Fibroblast of peridontal ligament (primary cell): ENCODE data around the gene FBXO45.
"Not testable (repeated sequence)": the region's sequence is repeated elsewhere in the genome, so short reads cannot be mapped to it uniquely, and the experiment has no call there.

Experiments used
- DNase-seq: peaks from one replicate; pipeline ENCODE4 v3.0.0-alpha.2; 2010; ENCODE audit errors: extremely low read depth

Gene FBXO45

DNA sequence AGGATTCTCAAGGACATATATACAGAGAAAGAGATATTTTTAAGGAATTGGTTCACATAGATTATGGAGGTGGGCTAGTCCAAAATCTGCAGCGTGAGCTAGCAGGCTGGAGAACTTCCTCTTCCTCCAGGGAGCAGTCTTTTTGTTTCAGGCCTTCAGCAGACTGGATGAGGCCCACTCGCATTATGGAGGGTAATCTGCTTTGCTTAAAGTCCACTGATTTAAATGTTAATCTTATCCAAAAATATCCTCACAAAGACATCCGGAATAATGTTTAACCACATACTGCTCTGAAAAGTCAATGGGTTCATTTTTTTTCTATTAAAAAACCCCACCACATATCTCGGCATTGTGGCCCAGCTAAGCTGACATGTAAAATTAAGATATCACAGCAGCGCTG, 48.8 kb downstream of the FBXO45 start:
- DNase-seq = no peak

DNA sequence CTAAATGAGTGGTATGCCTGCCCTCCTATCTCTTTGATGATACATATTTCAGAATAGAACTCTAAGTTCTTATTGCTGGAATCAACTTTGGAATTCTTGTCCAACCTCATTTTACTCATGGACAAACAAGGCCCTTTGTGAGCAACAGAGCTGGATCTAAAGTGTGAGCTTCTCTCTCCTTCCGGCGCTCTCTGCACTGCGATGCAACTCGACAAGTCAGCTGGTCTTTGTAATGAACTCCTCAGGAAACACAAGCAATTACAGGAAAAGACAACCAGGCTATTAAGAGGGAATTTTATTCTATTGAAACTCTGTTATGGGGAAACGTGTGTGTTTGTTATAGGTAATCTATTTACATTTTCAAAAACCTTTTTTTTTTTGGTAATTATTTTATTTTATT, 50.8 kb downstream of the FBXO45 start:
- no peak for DNase-seq

DNA sequence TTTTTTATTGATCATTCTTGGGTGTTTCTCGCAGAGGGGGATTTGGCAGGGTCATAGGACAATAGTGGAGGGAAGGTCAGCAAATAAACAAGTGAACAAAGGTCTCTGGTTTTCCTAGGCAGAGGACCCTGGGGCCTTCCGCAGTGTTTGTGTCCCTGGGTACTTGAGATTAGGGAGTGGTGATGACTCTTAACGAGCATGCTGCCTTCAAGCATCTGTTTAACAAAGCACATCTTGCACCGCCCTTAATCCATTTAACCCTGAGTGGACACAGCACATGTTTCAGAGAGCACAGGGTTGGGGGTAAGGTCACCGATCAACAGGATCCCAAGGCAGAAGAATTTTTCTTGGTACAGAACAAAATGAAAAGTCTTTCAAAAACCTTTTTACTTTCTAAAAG, 51.2 kb downstream of the FBXO45 start:
- not testable (repeated sequence) for DNase-seq

DNA sequence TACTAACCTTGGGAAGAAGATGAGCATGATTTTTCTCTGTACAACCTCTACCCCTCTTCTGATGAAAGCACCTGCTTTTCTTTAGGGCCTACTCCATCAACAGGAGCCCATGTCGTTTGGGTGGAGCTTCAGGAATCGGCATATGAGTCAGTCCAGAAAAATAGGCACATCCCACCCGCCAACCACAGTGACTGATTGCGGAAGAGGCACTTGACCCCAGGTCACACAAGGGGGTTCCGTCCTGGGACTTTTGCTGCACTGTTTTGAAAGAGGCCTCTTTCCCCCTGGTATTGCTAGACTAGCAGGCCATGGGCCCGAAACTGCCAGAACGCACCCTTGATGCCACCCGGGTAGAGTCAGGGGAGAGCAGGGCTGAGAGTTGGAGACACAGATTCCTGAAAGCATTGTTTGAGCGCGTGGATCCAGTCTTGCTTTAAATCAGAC, 51.7 kb downstream of the FBXO45 start:
- no peak for DNase-seq

DNA sequence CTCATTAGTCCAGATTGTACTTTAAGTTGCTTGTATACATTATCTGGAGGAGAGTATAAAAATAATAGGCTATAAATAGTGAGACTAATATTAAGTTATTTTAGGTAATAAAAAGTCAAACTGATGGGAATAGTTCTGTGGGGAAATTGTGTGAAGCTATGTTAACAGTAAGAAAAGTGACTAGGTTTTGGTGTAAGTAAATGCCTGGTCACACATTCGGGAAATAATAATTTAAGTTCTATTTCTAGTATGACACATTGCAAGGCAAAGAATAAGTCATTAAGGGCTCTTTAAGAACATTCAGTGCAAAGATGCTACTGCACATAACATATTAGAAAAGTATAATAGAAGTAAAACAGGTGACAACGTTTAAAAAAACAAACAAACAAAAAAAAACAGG, 52.2 kb downstream of the FBXO45 start:
- DNase-seq = no peak

DNA sequence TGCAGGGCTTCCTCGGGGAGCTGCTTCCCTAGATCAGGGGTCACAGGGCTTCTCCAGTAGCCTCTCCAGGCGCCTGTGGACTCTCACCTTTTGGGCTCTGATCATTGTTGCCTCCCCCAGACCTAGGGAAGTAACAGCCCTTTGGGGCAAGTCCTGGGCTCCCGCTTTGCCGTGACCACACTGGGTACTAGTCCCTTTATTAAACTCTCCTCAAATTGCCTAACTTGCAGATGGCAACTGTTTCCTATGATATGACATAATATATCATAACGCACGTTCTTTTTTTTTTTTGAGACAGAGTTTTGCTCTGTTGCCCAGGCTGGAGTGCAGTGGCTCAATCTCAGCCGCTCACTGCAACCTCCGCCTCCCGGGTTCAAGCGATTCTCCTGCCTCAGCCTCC, 53.2 kb downstream of the FBXO45 start:
- no peak for DNase-seq

DNA sequence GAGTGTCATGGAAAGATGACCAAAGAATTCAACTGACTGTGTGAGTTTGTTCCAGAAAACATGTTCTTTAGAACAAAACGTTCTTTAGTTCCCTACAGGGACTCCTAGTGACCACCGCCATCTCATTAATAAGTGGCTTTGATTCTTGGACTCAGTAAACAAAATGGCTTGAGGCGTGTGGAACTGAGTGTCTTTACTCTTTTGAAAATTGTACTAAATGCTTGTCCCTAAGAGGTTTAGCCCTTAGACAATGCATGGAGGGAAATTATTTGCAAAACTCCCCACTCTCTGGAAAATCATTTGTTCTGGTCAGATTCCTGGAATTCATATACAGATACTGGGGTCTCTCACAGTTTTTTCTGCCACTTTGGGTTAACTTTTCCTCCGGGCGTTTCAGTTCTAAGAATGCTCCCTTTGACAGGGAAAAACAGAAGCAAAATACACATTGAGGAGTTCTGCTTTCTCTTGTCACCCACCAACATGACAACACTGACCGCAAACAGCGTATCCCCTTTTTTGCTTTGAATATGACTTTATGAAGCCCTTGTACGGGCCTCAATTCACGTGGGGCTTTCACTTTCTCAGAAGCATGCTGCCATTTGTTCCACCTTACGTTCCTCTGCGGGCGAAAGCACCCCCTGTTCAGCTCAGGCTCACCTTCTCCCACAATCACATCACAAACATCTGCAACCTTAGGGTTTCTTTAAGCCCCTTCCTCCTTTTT, 55.8 kb downstream of the FBXO45 start:
- no peak for DNase-seq

DNA sequence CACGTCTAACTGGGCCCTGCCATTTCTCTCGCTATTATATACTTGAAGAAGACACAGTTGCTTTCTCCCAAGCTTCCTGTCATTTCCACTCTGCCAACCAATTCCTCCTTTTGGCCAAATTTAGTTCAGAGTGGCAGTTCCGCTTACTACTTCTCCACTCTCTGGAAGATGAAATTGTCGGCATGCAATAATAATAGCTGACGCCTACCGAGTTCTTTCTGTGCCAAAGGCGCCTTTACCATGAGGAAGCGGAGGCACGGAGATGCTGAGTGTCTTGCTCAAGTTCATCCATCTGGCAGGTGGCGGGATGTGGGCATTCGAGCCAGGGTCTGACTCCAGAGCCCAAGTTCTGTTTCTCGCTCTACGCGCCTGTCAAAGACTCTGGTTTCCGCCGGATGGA, 56.4 kb downstream of the FBXO45 start:
- no peak for DNase-seq

DNA sequence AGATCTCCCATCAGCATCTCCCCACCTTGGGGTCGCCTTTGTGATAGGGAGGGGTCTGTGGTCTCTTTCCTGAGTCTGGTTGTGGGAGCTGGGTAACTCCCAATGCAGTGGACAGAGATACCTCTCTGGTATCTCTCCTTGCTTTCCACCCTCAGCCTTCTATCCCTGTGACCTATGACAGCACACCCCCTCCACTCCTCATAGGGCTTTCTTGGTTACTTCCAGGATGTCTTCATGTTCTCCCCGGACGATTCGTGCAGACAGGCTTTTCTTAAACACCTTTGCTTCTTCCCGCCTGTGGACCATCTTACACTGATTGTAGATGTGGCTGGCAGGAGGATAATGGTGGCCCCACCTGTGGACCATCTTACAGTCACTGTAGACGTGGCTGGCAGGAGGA, 56.9 kb downstream of the FBXO45 start:
- no peak for DNase-seq

DNA sequence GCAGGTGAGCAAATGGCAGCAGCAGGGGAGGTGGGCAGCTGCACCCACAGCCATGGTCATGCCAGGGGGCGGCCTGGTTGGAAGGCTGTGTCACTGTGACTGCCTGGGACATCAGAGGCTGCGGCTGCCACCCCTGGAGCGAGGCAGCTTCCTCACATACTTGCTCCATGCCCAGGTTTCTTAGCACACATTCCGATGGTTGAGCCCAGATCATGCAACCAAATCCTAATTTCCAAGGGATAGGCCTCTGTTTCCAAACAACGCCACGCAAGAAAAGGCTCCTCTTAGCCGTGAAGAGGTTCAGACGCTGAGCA, 59.4 kb downstream of the FBXO45 start:
- DNase-seq = no peak

DNA sequence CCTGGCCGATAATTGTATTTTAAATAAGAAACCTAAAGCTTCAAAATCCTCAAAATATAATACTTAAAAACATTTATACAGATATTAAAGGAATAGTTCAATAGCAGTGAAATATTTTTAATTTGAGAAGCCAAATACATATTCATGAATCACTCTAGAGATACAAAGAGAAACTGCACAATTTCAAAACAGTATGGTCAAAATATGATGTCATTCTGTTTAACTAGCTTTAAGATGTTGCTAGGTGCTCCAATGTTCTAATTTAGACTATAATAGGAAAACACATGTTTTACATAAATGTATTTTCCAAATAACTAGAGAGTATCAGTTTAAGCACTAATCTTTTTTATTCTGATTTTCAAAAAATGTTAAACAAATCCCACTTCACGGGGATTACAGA, 60.8 kb downstream of the FBXO45 start:
- DNase-seq = no peak

DNA sequence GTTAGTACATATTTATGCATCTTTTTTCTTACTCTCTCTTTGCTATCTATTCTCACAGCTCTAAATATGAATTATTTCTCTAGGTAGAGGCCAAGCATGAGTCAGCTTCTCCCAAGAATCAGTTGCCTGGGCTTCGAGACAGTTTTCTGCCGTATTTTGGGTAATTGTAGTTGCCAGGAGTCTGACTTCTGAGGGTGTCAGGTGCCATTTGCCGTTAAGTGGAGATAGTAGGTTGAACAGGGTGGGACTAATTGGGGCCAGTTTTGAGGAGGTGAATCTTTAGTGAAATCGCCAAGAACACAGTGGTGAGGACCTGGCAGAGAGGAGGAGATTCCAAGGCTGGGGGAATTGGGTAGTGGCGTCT, 63.2 kb downstream of the FBXO45 start:
- DNase-seq = no peak

DNA sequence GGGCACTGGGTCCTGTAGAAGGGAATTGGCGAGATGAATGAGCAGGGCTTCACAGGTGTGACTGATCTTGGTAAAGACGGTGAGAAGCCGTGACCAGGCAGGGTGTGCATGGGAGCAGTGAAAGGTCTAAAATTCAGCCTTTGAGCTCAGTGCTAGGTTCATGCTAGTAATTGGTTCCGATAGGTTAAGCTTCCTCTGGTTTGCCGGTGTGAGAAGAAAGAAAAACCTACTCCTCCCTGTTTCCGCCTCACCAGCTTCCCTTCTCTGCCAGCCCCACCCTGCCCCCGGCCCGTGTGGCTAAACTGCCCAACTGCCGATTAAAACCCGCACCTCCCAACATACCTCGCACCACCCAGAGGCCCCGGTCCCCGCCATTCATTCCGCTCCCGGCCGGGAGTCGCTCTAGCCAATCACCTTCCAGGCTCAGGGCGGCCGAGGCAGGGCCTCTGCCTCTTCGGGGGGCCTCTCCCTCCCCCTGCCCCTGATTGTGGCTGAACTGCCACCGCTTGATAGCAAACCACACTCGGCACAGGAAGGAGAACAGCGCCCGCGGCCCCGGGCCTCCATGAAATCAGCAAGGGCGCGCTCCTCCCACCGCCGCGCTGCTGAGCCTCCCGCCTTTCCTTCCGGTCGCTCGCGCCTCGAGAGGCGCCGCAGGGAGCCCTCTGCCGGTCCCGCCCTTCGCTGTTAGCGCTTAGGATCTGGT, 63.7 kb downstream of the FBXO45 start:
- DNase-seq = peak; percentile 49

DNA sequence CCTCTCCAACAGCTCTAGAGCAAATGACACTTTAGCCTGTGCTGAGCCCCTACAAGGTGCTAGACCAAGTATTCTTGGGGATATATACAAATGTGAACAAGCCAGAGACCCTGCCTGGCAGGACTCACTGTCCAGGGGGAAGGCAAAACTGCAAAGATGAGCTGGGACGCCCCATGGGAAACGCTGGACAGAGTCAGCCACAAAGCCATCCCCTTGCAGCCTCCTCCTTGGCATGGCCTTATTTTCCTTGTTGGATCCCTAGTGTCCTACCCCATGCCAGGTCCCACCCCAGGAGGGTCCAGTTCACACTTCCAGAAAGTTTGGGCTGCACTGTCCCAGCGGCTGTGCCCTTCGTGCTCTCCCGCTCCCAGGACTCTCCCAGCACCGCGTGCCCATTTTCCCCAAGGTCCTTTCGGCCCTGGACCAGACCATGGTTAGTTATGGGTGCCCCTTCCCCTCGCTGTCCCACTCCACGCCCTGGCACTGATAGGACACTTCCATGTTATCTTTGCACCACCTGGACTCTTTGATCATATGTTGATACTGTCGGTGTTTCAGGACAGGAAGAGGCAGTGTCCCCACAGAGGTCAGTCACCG, 65.2 kb downstream of the FBXO45 start:
- no peak for DNase-seq

DNA sequence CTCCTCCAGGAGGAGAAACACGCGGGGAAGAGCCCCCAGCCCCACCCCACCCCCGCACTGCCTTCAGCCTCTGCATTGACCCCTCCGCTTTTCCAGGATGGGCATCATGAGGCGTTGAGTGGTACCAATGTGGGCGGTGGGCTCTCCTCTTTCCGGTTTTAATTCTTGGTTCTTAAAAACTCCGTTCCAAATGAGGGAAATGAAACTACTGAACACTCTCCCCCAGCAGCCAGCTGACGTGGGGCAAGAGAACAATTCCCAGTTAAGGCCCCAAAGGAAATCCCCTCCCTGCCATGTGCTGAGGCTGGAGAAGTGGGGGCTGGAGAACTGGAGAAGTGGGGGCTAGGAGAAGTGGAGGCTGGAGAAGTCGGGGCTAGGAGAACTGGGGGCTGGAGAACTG, 65.8 kb downstream of the FBXO45 start:
- DNase-seq = no peak

DNA sequence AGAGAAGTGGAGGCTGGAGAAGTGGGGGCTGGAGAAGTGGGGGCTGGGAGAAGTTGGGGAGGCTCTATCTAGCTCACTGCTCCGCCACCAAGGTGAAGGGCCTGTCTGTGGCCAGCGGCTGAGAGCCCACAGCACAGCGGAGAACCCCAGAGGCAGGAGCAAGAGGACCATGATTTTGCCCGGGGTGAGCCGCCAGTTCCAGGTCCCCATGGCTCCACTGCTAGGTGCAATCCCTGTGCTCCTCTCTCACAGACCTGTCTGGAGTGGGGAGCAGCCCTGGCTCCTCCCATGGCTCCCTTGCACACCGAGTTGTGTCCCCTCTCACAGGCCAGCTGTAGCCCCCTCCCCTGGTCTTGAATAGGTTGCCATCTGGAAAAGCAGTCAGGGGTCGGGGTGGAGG, 66.4 kb downstream of the FBXO45 start:
- DNase-seq = no peak

DNA sequence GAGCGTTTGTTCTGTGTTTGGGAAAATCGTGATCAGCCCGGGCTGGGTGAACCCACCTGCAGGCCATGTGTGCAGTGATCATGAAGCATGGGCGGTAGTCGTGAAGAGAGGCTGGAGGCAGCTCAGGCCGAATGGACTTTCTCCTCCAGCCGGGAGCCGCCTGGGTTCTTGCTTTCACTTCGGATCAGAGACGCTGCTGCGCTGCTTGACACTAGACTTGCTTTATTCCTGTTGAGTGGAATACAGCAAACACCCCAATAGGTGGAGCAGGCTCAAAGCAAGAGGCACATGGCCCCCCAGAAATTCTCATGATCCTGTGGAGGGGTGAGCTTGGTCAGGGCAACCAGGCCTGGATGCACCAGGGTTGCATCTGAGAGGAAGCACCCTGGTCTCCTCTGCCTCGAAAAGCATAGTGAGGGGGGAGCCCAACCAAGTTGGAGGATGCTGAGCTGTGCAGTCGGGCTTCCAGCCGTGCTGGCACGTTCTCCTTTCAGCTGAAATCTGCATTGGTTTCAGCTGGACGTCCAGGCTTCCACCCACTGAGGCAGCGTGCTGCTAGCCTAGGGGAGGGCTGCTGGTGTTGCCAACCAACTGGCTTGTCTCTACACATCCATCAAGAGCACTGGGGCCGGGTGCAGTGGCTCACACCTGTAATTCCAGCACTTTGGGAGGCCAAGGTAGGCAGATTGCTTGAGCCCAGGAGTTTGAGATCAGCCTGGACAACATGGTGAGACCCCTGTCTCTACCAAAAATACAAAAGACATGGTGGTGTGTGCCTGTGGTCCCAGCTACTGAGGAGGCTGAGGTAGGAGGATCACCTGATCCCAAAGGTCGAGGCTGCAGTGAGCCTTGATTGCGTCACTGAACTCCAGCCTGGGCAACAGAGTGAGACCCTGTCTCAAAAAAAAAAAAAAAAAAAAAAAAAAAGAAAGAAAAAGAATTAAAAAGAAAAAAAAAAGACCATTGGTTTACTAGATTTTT, 68.2 kb downstream of the FBXO45 start:
- no peak for DNase-seq

DNA sequence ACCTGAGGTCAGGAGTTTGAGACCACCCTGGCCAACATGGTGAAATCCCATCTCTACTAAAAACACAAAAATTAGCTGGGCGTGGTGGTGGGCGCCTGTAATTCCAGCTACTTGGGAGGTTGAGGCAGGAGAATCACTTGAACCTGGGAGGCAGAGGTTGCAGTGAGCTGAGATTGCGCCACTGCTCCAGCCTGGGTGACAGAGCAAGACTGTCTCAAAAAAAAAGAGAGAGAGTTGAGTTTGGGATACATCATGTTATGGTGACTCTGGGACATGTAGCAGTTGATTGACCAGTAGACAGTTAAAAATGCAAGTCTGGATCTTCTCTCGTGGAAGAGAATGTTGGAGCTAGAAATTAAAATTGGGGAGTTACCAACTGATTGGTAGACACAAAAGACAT, 69.5 kb downstream of the FBXO45 start:
- DNase-seq = not testable (repeated sequence)
